Astrocyte (in vitro differentiated cells and primary cell): ENCODE results near the gene SARS2.
"Not testable (repeated sequence)": the region's sequence is repeated elsewhere in the genome, so short reads cannot be mapped to it uniquely, and the experiment has no call there.

Source experiments
- CTCF ChIP-seq: IDR thresholded peaks from 2 replicates; pipeline ENCODE4 v1.5.1; 2011; ENCODE audit warnings: low read depth, mild to moderate bottlenecking, inconsistent platforms, low read length, moderate library complexity; ENCODE audit not compliant: insufficient read depth
- EZH2 ChIP-seq: IDR thresholded peaks from 2 replicates; pipeline ENCODE4 v1.6.1; 2012; ENCODE audit warnings: mild to moderate bottlenecking, low read length, inconsistent platforms; ENCODE audit not compliant: insufficient read depth

DNA sequence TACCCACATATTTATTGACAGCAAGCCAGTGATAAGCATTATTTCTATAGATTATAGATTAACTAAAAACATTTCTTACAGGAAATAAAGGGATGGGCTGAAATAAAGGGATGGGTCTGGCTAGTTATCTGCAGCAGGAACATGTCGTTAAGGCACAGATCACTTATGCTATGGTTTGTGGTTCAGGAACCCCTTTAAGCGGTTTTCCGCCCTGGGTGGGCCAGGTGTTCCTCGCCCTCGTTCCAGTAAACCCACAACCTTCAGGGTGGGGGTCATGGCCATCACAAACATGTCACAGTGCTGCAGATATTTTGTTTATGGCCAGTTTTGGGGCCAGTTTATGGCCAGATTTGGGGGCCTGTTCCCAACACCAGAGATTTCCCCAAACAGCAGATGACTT lies 10.9 kb upstream of the SARS2 start:
- TF ChIP-seq CTCF, EZH2: not testable (repeated sequence)
